ENCODE results near the gene SLC5A1. TPM values are rescaled to one million over a fixed set of nuclear protein-coding genes. Genes with fewer than 3 reads are reported as not detected.

SLC5A1 gene
- total RNA-seq, 1 experiment from 2014 or later: not detected

DNA sequence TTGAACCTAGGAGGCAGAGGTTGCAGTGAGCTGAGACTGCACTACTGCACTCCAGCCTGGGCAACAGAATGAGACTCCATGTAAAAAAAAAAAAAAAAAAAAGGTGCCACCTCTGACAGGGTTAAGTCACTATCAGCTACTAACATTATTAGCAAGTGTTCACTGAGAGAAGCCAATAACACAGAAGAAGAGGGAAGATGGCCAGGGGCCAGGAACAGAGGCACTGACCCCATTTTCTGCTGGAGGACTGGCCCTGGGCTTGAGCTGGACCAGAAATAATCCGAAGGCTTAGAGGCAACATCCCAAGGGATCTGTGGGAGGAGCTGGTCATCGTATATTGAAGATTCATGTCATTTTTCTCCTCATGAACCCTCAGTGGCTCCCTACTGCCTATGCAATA is 5.0 kb downstream of the SLC5A1 start:
- no TSS peak for BruUV-seq (replicated peaks)
- POLR2A ChIA-PET (ENCODE audit: unreplicated experiment): no interaction called here

DNA sequence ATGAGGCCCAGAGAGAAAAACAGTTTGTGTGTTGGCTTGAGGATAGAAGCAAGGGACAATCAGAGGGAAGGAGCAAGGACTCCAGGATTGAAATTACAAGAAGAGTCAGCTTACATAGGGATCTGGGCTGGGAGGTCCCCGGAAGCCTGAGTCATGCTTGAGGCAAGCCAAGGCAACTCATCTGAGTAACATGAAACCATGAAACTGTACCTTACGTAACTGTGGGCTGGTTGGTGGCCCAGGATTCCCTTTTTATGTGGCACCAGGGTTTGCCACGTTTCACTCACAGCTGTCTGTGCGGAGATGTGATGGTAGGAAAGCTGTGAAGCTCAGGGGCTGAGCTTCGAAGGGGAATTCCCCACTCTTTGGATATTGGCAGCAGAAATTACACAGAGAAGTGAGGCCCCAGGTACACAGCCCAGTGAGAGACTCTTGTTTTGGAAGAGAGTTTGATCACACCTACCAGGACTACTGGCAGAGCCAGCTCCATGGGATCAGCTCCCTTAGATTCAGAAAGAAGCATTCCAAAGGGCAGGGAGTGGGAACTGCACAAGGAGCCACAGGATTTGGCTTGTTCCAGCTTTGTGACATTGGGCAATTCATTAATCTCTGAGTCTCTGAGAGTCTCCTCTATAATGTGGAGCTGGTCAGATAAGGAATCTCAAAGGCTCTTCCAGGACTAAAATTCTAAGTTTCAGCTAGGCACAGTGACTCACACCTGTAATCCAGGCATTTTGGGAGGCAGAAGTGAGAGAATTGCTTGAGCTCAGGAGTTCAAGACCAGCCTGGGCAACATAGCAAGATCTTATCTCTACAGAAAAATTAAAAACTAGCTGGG is 7.8 kb downstream of the SLC5A1 start:
- BruUV-seq (replicated peaks): TSS peak; percentile 94

More for the DNA sequence above, 5.0 kb downstream of the SLC5A1 start:
- intact Hi-C loops (cut with micrococcal nuclease): no loop called here
- CTCF ChIA-PET: no interaction called here
- peaks cover 19% of the 10 kb centered on the region for H3K4me1 ChIP-seq (ENCODE audit: insufficient read depth, low read length)
- H3K4me2 ChIP-seq (ENCODE audit: low read length): no peak overlapping the region
- no peaks in the 10 kb centered on the region for H3F3A ChIP-seq (ENCODE audit: low read length, unreplicated experiment)
- H3K4me3 ChIP-seq (ENCODE audit: low read length): no peak overlapping the region
- TF ChIP-seq, protein P1, sequence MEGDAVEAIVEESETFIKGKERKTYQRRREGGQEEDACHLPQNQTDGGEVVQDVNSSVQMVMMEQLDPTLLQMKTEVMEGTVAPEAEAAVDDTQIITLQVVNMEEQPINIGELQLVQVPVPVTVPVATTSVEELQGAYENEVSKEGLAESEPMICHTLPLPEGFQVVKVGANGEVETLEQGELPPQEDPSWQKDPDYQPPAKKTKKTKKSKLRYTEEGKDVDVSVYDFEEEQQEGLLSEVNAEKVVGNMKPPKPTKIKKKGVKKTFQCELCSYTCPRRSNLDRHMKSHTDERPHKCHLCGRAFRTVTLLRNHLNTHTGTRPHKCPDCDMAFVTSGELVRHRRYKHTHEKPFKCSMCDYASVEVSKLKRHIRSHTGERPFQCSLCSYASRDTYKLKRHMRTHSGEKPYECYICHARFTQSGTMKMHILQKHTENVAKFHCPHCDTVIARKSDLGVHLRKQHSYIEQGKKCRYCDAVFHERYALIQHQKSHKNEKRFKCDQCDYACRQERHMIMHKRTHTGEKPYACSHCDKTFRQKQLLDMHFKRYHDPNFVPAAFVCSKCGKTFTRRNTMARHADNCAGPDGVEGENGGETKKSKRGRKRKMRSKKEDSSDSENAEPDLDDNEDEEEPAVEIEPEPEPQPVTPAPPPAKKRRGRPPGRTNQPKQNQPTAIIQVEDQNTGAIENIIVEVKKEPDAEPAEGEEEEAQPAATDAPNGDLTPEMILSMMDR (conservative IDR thresholded peaks at IDR 0.05; ENCODE audit: low read depth, low read length): no peak
- TF ChIP-seq EZH2 (IDR thresholded peaks at IDR 0.05; ENCODE audit: low read length, unreplicated experiment): no peak
- TF ChIP-seq EZH2phosphoT487 (IDR thresholded peaks at IDR 0.05; ENCODE audit: borderline replicate concordance, low read length): no peak
- H4K20me1 ChIP-seq (ENCODE audit: low read length): no peaks in the 10 kb centered on the region
- H3K9ac ChIP-seq (ENCODE audit: low read length): no peak overlapping the region
- no peaks in the 10 kb centered on the region for H3K36me3 ChIP-seq (ENCODE audit: low read depth, low read length)
- no peaks in the 10 kb centered on the region for H3K9me2 ChIP-seq (replicated peaks; ENCODE audit: low read length)
- no peak for DNase-seq
- no peaks in the 10 kb centered on the region for H3K9me3 ChIP-seq (ENCODE audit: low read length)
- ATAC-seq: no peak
- H3K79me2 ChIP-seq (ENCODE audit: low read length): no peaks in the 10 kb centered on the region
- no peaks in the 10 kb centered on the region for H3K27me3 ChIP-seq (ENCODE audit: low read length)
- no peak overlapping the region for H2AFZ ChIP-seq (ENCODE audit: low read length)
- no peak overlapping the region for H3K27ac ChIP-seq (ENCODE audit: low read length)

More for the DNA sequence above, 7.8 kb downstream of the SLC5A1 start:
- POLR2A ChIA-PET (ENCODE audit: unreplicated experiment): interaction anchor here (0.6 kb wide), 1 partner anchor 74 kb away, joined by 3 read pairs; no protein-coding TSS in a partner anchor
- no peak overlapping the region for H3K4me3 ChIP-seq (ENCODE audit: low read length)
- H3K9ac ChIP-seq (ENCODE audit: low read length): peak overlapping the region; percentile 21; the same call in 1 of the 2 replicates
- peak; percentile 88 for DNase-seq
- intact Hi-C loops (cut with micrococcal nuclease): no loop called here
- peaks cover 16% of the 10 kb centered on the region for H3K4me1 ChIP-seq (ENCODE audit: insufficient read depth, low read length)
- CTCF ChIA-PET: interaction anchor here (0.8 kb wide), 1 partner anchor 81 kb away, joined by 3 read pairs; no protein-coding TSS in a partner anchor
- no peaks in the 10 kb centered on the region for H4K20me1 ChIP-seq (ENCODE audit: low read length)
- no peaks in the 10 kb centered on the region for H3K79me2 ChIP-seq (ENCODE audit: low read length)
- TF ChIP-seq, protein P1 (conservative IDR thresholded peaks at IDR 0.05; ENCODE audit: low read depth, low read length): no peak
- TF ChIP-seq EZH2phosphoT487 (IDR thresholded peaks at IDR 0.05; ENCODE audit: borderline replicate concordance, low read length) (no peak), EZH2 (IDR thresholded peaks at IDR 0.05; ENCODE audit: low read length, unreplicated experiment) (no peak)
- H3K36me3 ChIP-seq (ENCODE audit: low read depth, low read length): no peaks in the 10 kb centered on the region
- H2AFZ ChIP-seq (ENCODE audit: low read length): no peak overlapping the region
- no peaks in the 10 kb centered on the region for H3K9me2 ChIP-seq (replicated peaks; ENCODE audit: low read length)
- H3K27ac ChIP-seq (ENCODE audit: low read length): peak overlapping the region; percentile 74
- ATAC-seq: peak; percentile 99
- no peaks in the 10 kb centered on the region for H3K9me3 ChIP-seq (ENCODE audit: low read length)
- peak overlapping the region; percentile 44 for H3K4me2 ChIP-seq (ENCODE audit: low read length)
- H3F3A ChIP-seq (ENCODE audit: low read length, unreplicated experiment): no peaks in the 10 kb centered on the region
- no peaks in the 10 kb centered on the region for H3K27me3 ChIP-seq (ENCODE audit: low read length)
